HepG2 (cell line): Measurements from ENCODE around the gene NINJ2. TPM values are rescaled to one million over a fixed set of nuclear protein-coding genes. Genes with fewer than 3 reads are reported as not detected.

Source experiments
- CAMTA2 ChIP-seq: sonication (generic); formaldehyde crosslinking; IDR thresholded peaks from 2 replicates; pipeline ENCODE4 v1.4.0; 2020; ENCODE audit warnings: mild to moderate bottlenecking, missing genetic modification reagents, borderline replicate concordance
- DNMT3B ChIP-seq: conservative IDR thresholded peaks from 2 replicates; pipeline ENCODE4 v1.6.1; 2016; ENCODE audit warnings: missing biosample characterization, control low read depth
- HNF4A ChIP-seq: sonication (generic); formaldehyde crosslinking; IDR thresholded peaks from 2 replicates; pipeline ENCODE4 v1.4.0; 2020; ENCODE audit warnings: missing genetic modification reagents
- KDM3A ChIP-seq: IDR thresholded peaks from 2 replicates; pipeline ENCODE4 v1.6.1; 2018; ENCODE audit warnings: low read depth, missing compliant biosample characterization
- MED13 ChIP-seq: sonication (generic); formaldehyde crosslinking; IDR thresholded peaks from 2 replicates; pipeline ENCODE4 v1.5.0; 2020; ENCODE audit warnings: missing genetic modification reagents
- NCOA2 ChIP-seq: sonication (generic); formaldehyde crosslinking; IDR thresholded peaks from 2 replicates; pipeline ENCODE4 v1.8.0; 2022; ENCODE audit warnings: inconsistent platforms
- TRAFD1 ChIP-seq: sonication (generic); formaldehyde crosslinking; IDR thresholded peaks from 2 replicates; pipeline ENCODE4 v1.5.1; 2020; ENCODE audit warnings: missing genetic modification reagents, mild to moderate bottlenecking, borderline replicate concordance
- ZFP91 ChIP-seq: sonication (generic); formaldehyde crosslinking; IDR thresholded peaks from 2 replicates; pipeline ENCODE4 v1.9.0; 2022; ENCODE audit warnings: missing genetic modification reagents, mild to moderate bottlenecking, borderline replicate concordance
- ZNF547 ChIP-seq: sonication (generic); formaldehyde crosslinking; IDR thresholded peaks from 2 replicates; pipeline ENCODE4 v1.5.1; 2020; ENCODE audit warnings: mild to moderate bottlenecking, missing genetic modification reagents
- ZNF672 ChIP-seq: sonication (generic); formaldehyde crosslinking; IDR thresholded peaks from 2 replicates; pipeline ENCODE4 v1.8.1; 2022; ENCODE audit warnings: missing genetic modification reagents
- polyA plus RNA-seq, 8 experiments: library from polyadenylated mRNA; depleted of rRNA in 3 of 8; stranded (reverse) in 7 of 8; unstranded in 1 of 8; fragments of >200 nt; fragmentation: Illumina TruSeq in 4 of 8; extraction: Trizol in 4 of 8; gene quantifications; 2 replicates each; pipeline versions ENCODE4 v1.2.1 to v1.2.3, GENCODE V29; 2011 to 2016; ENCODE audit warnings: low read depth in 4 of 8, missing spikeins in 1 of 8, mixed read lengths in 1 of 8; ENCODE audit not compliant: insufficient read depth in 1 of 8
- total RNA-seq, 5 experiments: library from RNA; depleted of rRNA; stranded (reverse); fragments of >200 nt; fragmentation: Illumina TruSeq; extraction: Trizol; gene quantifications; 2 replicates each; pipeline ENCODE4 v1.2.3, GENCODE V29; 2016; ENCODE audit warnings: low read depth in 1 of 5
- TF ChIP-seq, protein P1 (sequence below): sonication (generic); formaldehyde crosslinking; IDR thresholded peaks from 2 replicates; pipeline ENCODE4 v1.4.0; 2020; ENCODE audit warnings: missing genetic modification reagents
- TF ChIP-seq, protein P2 (sequence below): IDR thresholded peaks from 2 replicates; pipeline ENCODE4 v1.4.0; 2020; ENCODE audit warnings: mild to moderate bottlenecking, missing genetic modification reagents
- TF ChIP-seq, protein P3 (sequence below): sonication (generic); formaldehyde crosslinking; IDR thresholded peaks from 2 replicates; pipeline ENCODE4 v1.5.0; 2020; ENCODE audit warnings: missing genetic modification reagents
- TF ChIP-seq, protein P4 (sequence below): sonication (generic); formaldehyde crosslinking; IDR thresholded peaks from 2 replicates; pipeline ENCODE4 v1.8.1; 2022; ENCODE audit warnings: low read depth, mild to moderate bottlenecking, missing genetic modification reagents

The NINJ2 gene
- total and polyA plus RNA-seq, 2 of the 13 experiments (the other 11 are each of a cell fraction or from before 2014, with no cell fraction given) = 0.62 to 3.8 TPM

GRCh38 chr12:585062-586061 lies 77.9 kb downstream of the NINJ2 start (continued):
- TF ChIP-seq, protein P1, sequence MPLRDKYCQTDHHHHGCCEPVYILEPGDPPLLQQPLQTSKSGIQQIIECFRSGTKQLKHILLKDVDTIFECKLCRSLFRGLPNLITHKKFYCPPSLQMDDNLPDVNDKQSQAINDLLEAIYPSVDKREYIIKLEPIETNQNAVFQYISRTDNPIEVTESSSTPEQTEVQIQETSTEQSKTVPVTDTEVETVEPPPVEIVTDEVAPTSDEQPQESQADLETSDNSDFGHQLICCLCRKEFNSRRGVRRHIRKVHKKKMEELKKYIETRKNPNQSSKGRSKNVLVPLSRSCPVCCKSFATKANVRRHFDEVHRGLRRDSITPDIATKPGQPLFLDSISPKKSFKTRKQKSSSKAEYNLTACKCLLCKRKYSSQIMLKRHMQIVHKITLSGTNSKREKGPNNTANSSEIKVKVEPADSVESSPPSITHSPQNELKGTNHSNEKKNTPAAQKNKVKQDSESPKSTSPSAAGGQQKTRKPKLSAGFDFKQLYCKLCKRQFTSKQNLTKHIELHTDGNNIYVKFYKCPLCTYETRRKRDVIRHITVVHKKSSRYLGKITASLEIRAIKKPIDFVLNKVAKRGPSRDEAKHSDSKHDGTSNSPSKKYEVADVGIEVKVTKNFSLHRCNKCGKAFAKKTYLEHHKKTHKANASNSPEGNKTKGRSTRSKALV = peak; percentile 75; the same call in 1 of the 2 replicates
- TF ChIP-seq, protein P2, sequence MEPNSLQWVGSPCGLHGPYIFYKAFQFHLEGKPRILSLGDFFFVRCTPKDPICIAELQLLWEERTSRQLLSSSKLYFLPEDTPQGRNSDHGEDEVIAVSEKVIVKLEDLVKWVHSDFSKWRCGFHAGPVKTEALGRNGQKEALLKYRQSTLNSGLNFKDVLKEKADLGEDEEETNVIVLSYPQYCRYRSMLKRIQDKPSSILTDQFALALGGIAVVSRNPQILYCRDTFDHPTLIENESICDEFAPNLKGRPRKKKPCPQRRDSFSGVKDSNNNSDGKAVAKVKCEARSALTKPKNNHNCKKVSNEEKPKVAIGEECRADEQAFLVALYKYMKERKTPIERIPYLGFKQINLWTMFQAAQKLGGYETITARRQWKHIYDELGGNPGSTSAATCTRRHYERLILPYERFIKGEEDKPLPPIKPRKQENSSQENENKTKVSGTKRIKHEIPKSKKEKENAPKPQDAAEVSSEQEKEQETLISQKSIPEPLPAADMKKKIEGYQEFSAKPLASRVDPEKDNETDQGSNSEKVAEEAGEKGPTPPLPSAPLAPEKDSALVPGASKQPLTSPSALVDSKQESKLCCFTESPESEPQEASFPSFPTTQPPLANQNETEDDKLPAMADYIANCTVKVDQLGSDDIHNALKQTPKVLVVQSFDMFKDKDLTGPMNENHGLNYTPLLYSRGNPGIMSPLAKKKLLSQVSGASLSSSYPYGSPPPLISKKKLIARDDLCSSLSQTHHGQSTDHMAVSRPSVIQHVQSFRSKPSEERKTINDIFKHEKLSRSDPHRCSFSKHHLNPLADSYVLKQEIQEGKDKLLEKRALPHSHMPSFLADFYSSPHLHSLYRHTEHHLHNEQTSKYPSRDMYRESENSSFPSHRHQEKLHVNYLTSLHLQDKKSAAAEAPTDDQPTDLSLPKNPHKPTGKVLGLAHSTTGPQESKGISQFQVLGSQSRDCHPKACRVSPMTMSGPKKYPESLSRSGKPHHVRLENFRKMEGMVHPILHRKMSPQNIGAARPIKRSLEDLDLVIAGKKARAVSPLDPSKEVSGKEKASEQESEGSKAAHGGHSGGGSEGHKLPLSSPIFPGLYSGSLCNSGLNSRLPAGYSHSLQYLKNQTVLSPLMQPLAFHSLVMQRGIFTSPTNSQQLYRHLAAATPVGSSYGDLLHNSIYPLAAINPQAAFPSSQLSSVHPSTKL = peak; percentile 95
- TF ChIP-seq, protein P3, sequence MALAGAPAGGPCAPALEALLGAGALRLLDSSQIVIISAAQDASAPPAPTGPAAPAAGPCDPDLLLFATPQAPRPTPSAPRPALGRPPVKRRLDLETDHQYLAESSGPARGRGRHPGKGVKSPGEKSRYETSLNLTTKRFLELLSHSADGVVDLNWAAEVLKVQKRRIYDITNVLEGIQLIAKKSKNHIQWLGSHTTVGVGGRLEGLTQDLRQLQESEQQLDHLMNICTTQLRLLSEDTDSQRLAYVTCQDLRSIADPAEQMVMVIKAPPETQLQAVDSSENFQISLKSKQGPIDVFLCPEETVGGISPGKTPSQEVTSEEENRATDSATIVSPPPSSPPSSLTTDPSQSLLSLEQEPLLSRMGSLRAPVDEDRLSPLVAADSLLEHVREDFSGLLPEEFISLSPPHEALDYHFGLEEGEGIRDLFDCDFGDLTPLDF (CRISPR knock-in tag) = no peak
- TF ChIP-seq ZNF672 (CRISPR knock-in tag) (no peak), NCOA2 (CRISPR knock-in tag) (peak; percentile 93), DNMT3B (0 out of 2 replicates have a peak, but pooled peaks have one; percentile 44), HNF4A (CRISPR knock-in tag) (peak; percentile 97), KDM3A (CRISPR knock-in tag) (no peak; the same call in 1 of the 2 replicates), CAMTA2 (CRISPR knock-in tag) (no peak), MED13 (CRISPR knock-in tag) (no peak), ZNF547 (no peak), TRAFD1 (CRISPR knock-in tag) (no peak), ZFP91 (CRISPR knock-in tag) (peak; percentile 79)
- TF ChIP-seq, protein P4, sequence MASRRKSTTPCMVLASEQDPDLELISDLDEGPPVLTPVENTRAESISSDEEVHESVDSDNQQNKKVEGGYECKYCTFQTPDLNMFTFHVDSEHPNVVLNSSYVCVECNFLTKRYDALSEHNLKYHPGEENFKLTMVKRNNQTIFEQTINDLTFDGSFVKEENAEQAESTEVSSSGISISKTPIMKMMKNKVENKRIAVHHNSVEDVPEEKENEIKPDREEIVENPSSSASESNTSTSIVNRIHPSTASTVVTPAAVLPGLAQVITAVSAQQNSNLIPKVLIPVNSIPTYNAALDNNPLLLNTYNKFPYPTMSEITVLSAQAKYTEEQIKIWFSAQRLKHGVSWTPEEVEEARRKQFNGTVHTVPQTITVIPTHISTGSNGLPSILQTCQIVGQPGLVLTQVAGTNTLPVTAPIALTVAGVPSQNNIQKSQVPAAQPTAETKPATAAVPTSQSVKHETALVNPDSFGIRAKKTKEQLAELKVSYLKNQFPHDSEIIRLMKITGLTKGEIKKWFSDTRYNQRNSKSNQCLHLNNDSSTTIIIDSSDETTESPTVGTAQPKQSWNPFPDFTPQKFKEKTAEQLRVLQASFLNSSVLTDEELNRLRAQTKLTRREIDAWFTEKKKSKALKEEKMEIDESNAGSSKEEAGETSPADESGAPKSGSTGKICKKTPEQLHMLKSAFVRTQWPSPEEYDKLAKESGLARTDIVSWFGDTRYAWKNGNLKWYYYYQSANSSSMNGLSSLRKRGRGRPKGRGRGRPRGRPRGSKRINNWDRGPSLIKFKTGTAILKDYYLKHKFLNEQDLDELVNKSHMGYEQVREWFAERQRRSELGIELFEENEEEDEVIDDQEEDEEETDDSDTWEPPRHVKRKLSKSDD (CRISPR knock-in tag) = peak; percentile 80
